ENCODE results near the gene RABAC1. TPM values are rescaled to one million over a fixed set of nuclear protein-coding genes. Genes with fewer than 3 reads are reported as not detected.

Gene RABAC1
- polyA plus RNA-seq, 1 experiment: 149 TPM

GRCh38 chr19:41988947-41989346 lies 29.8 kb upstream of the RABAC1 start:
- no peak for DNase-seq (ENCODE audit: low read depth, low spot score)
- no peak overlapping the region for H3K27ac ChIP-seq (ENCODE audit: low read depth, low read length)
- ChIA-PET CTCF (no interaction called here), POLR2A (no interaction called here)
- peaks cover 16% of the 10 kb centered on the region for H3K27me3 ChIP-seq (ENCODE audit: control insufficient read depth, insufficient read depth, low read length)
- H3K9me3 ChIP-seq (ENCODE audit: control insufficient read depth, insufficient read depth, low read length): no peaks in the 10 kb centered on the region; the same call in 1 of the 2 replicates
- TF ChIP-seq CTCF (IDR thresholded peaks at IDR 0.05; ENCODE audit: low read depth, low read length): no peak
- H3K4me3 ChIP-seq (ENCODE audit: low read depth, low read length): no peak overlapping the region

GRCh38 chr19:41987141-41987860 lies 28.2 kb upstream of the RABAC1 start:
- CTCF ChIA-PET: no interaction called here
- no peak for DNase-seq (ENCODE audit: low read depth, low spot score)
- TF ChIP-seq CTCF (IDR thresholded peaks at IDR 0.05; ENCODE audit: low read depth, low read length): no peak
- Histone ChIP-seq H3K27ac (ENCODE audit: low read depth, low read length) (no peak overlapping the region), H3K4me3 (ENCODE audit: low read depth, low read length) (no peak overlapping the region), H3K9me3 (ENCODE audit: control insufficient read depth, insufficient read depth, low read length) (no peaks in the 10 kb centered on the region; the same call in 1 of the 2 replicates), H3K27me3 (ENCODE audit: control insufficient read depth, insufficient read depth, low read length) (peaks cover 16% of the 10 kb centered on the region)
- POLR2A ChIA-PET: interaction anchor here (0.7 kb wide), 1 partner anchor 229 kb away, joined by 3 read pairs; no protein-coding TSS in a partner anchor

GRCh38 chr19:41984961-41985360 lies 25.8 kb upstream of the RABAC1 start:
- TF ChIP-seq CTCF (IDR thresholded peaks at IDR 0.05; ENCODE audit: low read depth, low read length): no peak
- POLR2A ChIA-PET: no interaction called here
- Histone ChIP-seq H3K27me3 (ENCODE audit: control insufficient read depth, insufficient read depth, low read length) (peaks cover 14% of the 10 kb centered on the region), H3K9me3 (ENCODE audit: control insufficient read depth, insufficient read depth, low read length) (no peaks in the 10 kb centered on the region; the same call in 1 of the 2 replicates), H3K4me3 (ENCODE audit: low read depth, low read length) (no peak overlapping the region), H3K27ac (ENCODE audit: low read depth, low read length) (no peak overlapping the region)
- CTCF ChIA-PET: interaction anchor here (1.1 kb wide), 1 partner anchor 50 kb away, joined by 3 read pairs; no protein-coding TSS in a partner anchor
- no peak for DNase-seq (ENCODE audit: low read depth, low spot score)

- Histone ChIP-seq H3K9me3 (ENCODE audit: control insufficient read depth, insufficient read depth, low read length) (no peaks in the 10 kb centered on the region), H3K4me3 (ENCODE audit: low read depth, low read length) (no peak overlapping the region), H3K27ac (ENCODE audit: low read depth, low read length) (no peak overlapping the region), H3K27me3 (ENCODE audit: control insufficient read depth, insufficient read depth, low read length) (peaks cover 5% of the 10 kb centered on the region)
- no peak for TF ChIP-seq CTCF (IDR thresholded peaks at IDR 0.05; ENCODE audit: low read depth, low read length)
- ChIA-PET CTCF (no interaction called here), POLR2A (no interaction called here)
- no peak for DNase-seq (ENCODE audit: low read depth, low spot score)
Measured at GRCh38 chr19:41981724-41982123, 22.6 kb upstream of the RABAC1 start.

- TF ChIP-seq CTCF (IDR thresholded peaks at IDR 0.05; ENCODE audit: low read depth, low read length): no peak
- no peak overlapping the region for H3K4me3 ChIP-seq (ENCODE audit: low read depth, low read length)
- CTCF ChIA-PET: no interaction called here
- peaks cover 3% of the 10 kb centered on the region for H3K27me3 ChIP-seq (ENCODE audit: control insufficient read depth, insufficient read depth, low read length)
- DNase-seq (ENCODE audit: low read depth, low spot score): no peak
- POLR2A ChIA-PET: no interaction called here
- H3K9me3 ChIP-seq (ENCODE audit: control insufficient read depth, insufficient read depth, low read length): no peaks in the 10 kb centered on the region
- no peak overlapping the region for H3K27ac ChIP-seq (ENCODE audit: low read depth, low read length)
Measured at GRCh38 chr19:41978470-41978869, 19.3 kb upstream of the RABAC1 start.

Measured in AG04450 (cell line).